ENCODE measurements around the gene NFX1. TPM values are rescaled to one million over a fixed set of nuclear protein-coding genes. Genes with fewer than 3 reads are reported as not detected.

Gene NFX1
- total and polyA plus RNA-seq, 9 of the 15 experiments (the other 6 are each of a cell fraction or from before 2014, with no cell fraction given): 8.8 to 38.9 (median 26.8) TPM

GRCh38 chr9:33374634-33375237, 84.4 kb downstream of the NFX1 start (continued):
- TF ChIP-seq CTCFL (IDR thresholded peaks at IDR 0.05; ENCODE audit: borderline replicate concordance, insufficient read depth, low read depth, low read length, poor library complexity, severe bottlenecking): no peak
- 0 out of 2 replicates have a peak, but pooled peaks have one; percentile 37 for TF ChIP-seq SMARCA5 (IDR thresholded peaks at IDR 0.05)
- TF ChIP-seq NFXL1 (CRISPR knock-in tag; IDR thresholded peaks at IDR 0.05): no peak
- TF ChIP-seq CREB5 (CRISPR knock-in tag; IDR thresholded peaks at IDR 0.05): no peak
- no peak for TF ChIP-seq LEF1 (IDR thresholded peaks at IDR 0.05)
- TF ChIP-seq CHD7 (IDR thresholded peaks at IDR 0.05; ENCODE audit: low read depth, low read length): no peak
- TF ChIP-seq TGIF2 (CRISPR knock-in tag; IDR thresholded peaks at IDR 0.05): no peak
- TF ChIP-seq ZNF79 (CRISPR knock-in tag; IDR thresholded peaks at IDR 0.05; ENCODE audit: low read depth): no peak
- TF ChIP-seq RBM25 (IDR thresholded peaks at IDR 0.05; ENCODE audit: low read depth, low read length, severe bottlenecking): peak; percentile 62
- TF ChIP-seq KLF16 (IDR thresholded peaks at IDR 0.05): 0 out of 2 replicates have a peak, but pooled peaks have one; percentile 57
- TF ChIP-seq TBP (optimal IDR thresholded peaks at IDR 0.05; ENCODE audit: low read depth, low read length): no peak
- TF ChIP-seq CBX5 (IDR thresholded peaks at IDR 0.05; ENCODE audit: borderline replicate concordance, low read depth): no peak
- no peak for TF ChIP-seq ZNF75A (CRISPR knock-in tag; IDR thresholded peaks at IDR 0.05)
- no peak for TF ChIP-seq NFIC (IDR thresholded peaks at IDR 0.05)

All from K562 (cell line).